B cell (primary cell): Measurements from ENCODE around the gene ZBTB24.

ENCODE experiments used
- CTCF ChIP-seq: fragments of 200-600 bp; IDR thresholded peaks from one replicate; pipeline ENCODE4 v1.8.0; 2022; ENCODE audit warnings: antibody characterized with exemption, mild to moderate bottlenecking
- EZH2 ChIP-seq: IDR thresholded peaks from 2 replicates; pipeline ENCODE4 v1.6.1; 2012; ENCODE audit warnings: borderline replicate concordance, low read depth, mild to moderate bottlenecking, moderate library complexity, low read length; ENCODE audit not compliant: insufficient read depth, poor library complexity, severe bottlenecking

- TF ChIP-seq CTCF, result no peak
- TF ChIP-seq EZH2, result no peak
Measured at GRCh38 chr6:109496036-109496772, 13.2 kb upstream of the ZBTB24 start.
